Measurements from ENCODE around the gene KNOP1. TPM values are rescaled to one million over a fixed set of nuclear protein-coding genes. Genes with fewer than 3 reads are reported as not detected.

Gene KNOP1
- total RNA-seq, 1 donor from 2014 or later: 19.0 TPM

GRCh38 chr16:19716183-19716582 is 1.8 kb downstream of the KNOP1 start:
- TF ChIP-seq CTCF (IDR thresholded peaks at IDR 0.05): no peak
- ATAC-seq (ENCODE audit: low read depth) (no peak), DNase-seq (no peak)
- Mint-ChIP-seq H3K4me1 (peaks cover 24% of the 10 kb centered on the region), H3K4me3 (peak overlapping the region; percentile 94), H3K27me3 (no peaks in the 10 kb centered on the region), H3K9me3 (no peaks in the 10 kb centered on the region), H3K27ac (no peak overlapping the region), H3K36me3 (ENCODE audit: low read depth) (peaks cover 41% of the 10 kb centered on the region)
- intact Hi-C loops (cut with micrococcal nuclease): loop anchor here (5.0 kb wide), 2 partner anchors 194 to 649 kb away; partner anchors contain the start of genes CCP110, COQ7 and GDE1
- POLR2A ChIA-PET: interaction anchor here (1.0 kb wide), 1 partner anchor 926 kb away, joined by 11 read pairs; the partner anchor contains the start of gene RPS15A
- CTCF ChIA-PET: no interaction called here

- no peaks in the 10 kb centered on the region for H3K27me3 Mint-ChIP-seq
- ATAC-seq (ENCODE audit: low read depth): no peak
- no peak for TF ChIP-seq CTCF (IDR thresholded peaks at IDR 0.05)
- H3K4me3 Mint-ChIP-seq: no peak overlapping the region
- DNase-seq: no peak
- H3K36me3 Mint-ChIP-seq (ENCODE audit: low read depth): peaks cover 45% of the 10 kb centered on the region
- POLR2A ChIA-PET: interaction anchor here (1.0 kb wide), 1 partner anchor 925 kb away, joined by 11 read pairs; the partner anchor contains the start of gene RPS15A
- no peak overlapping the region for H3K27ac Mint-ChIP-seq
- no peaks in the 10 kb centered on the region for H3K9me3 Mint-ChIP-seq
- CTCF ChIA-PET: no interaction called here
- intact Hi-C loops (cut with micrococcal nuclease): loop anchor here (5.0 kb wide), 2 partner anchors 193 to 648 kb away; partner anchors contain the start of genes CCP110, COQ7 and GDE1
- H3K4me1 Mint-ChIP-seq: peaks cover 24% of the 10 kb centered on the region
Observed at GRCh38 chr16:19715566-19715965, 2.5 kb downstream of the KNOP1 start.

GRCh38 chr16:19713697-19714096 is 4.3 kb downstream of the KNOP1 start:
- ChIA-PET POLR2A (no interaction called here), CTCF (no interaction called here)
- H3K27ac Mint-ChIP-seq: no peak overlapping the region
- intact Hi-C loops (cut with micrococcal nuclease): no loop called here
- peaks cover 20% of the 10 kb centered on the region for H3K4me1 Mint-ChIP-seq
- H3K27me3 Mint-ChIP-seq: no peaks in the 10 kb centered on the region
- no peak for ATAC-seq (ENCODE audit: low read depth)
- peaks cover 64% of the 10 kb centered on the region for H3K36me3 Mint-ChIP-seq (ENCODE audit: low read depth)
- H3K9me3 Mint-ChIP-seq: no peaks in the 10 kb centered on the region
- no peak overlapping the region for H3K4me3 Mint-ChIP-seq
- no peak for TF ChIP-seq CTCF (IDR thresholded peaks at IDR 0.05)
- DNase-seq: no peak

- ChIA-PET POLR2A (no interaction called here), CTCF (no interaction called here)
- Mint-ChIP-seq H3K36me3 (ENCODE audit: low read depth) (peaks cover 65% of the 10 kb centered on the region), H3K4me3 (no peak overlapping the region), H3K27me3 (no peaks in the 10 kb centered on the region), H3K9me3 (no peaks in the 10 kb centered on the region), H3K27ac (no peak overlapping the region), H3K4me1 (peaks cover 18% of the 10 kb centered on the region)
- DNase-seq: no peak
- ATAC-seq (ENCODE audit: low read depth): no peak
- TF ChIP-seq CTCF (IDR thresholded peaks at IDR 0.05): no peak
- intact Hi-C loops (cut with micrococcal nuclease): no loop called here
Observed at GRCh38 chr16:19712418-19713058, 5.5 kb downstream of the KNOP1 start.

GRCh38 chr16:19711643-19712042 is 6.4 kb downstream of the KNOP1 start:
- H3K9me3 Mint-ChIP-seq: no peaks in the 10 kb centered on the region
- no peak overlapping the region for H3K27ac Mint-ChIP-seq
- no peak for TF ChIP-seq CTCF (IDR thresholded peaks at IDR 0.05)
- DNase-seq (no peak), ATAC-seq (ENCODE audit: low read depth) (no peak)
- POLR2A ChIA-PET: no interaction called here
- intact Hi-C loops (cut with micrococcal nuclease): no loop called here
- no peak overlapping the region for H3K4me3 Mint-ChIP-seq
- peaks cover 66% of the 10 kb centered on the region for H3K36me3 Mint-ChIP-seq (ENCODE audit: low read depth)
- CTCF ChIA-PET: no interaction called here
- peaks cover 10% of the 10 kb centered on the region for H3K4me1 Mint-ChIP-seq
- no peaks in the 10 kb centered on the region for H3K27me3 Mint-ChIP-seq
